Epidermal melanocyte (primary cell): ENCODE measurements around the gene SCAMP4.
A peak's percentile ranks its signal among the peaks of the same experiment; 100 is the strongest.

Source experiments
- DNase-seq: peaks from one replicate; pipeline ENCODE4 v3.0.0; 2011; ENCODE audit warnings: low spot score; ENCODE audit not compliant: insufficient read length

SCAMP4 gene, protein sequence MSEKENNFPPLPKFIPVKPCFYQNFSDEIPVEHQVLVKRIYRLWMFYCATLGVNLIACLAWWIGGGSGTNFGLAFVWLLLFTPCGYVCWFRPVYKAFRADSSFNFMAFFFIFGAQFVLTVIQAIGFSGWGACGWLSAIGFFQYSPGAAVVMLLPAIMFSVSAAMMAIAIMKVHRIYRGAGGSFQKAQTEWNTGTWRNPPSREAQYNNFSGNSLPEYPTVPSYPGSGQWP

DNA sequence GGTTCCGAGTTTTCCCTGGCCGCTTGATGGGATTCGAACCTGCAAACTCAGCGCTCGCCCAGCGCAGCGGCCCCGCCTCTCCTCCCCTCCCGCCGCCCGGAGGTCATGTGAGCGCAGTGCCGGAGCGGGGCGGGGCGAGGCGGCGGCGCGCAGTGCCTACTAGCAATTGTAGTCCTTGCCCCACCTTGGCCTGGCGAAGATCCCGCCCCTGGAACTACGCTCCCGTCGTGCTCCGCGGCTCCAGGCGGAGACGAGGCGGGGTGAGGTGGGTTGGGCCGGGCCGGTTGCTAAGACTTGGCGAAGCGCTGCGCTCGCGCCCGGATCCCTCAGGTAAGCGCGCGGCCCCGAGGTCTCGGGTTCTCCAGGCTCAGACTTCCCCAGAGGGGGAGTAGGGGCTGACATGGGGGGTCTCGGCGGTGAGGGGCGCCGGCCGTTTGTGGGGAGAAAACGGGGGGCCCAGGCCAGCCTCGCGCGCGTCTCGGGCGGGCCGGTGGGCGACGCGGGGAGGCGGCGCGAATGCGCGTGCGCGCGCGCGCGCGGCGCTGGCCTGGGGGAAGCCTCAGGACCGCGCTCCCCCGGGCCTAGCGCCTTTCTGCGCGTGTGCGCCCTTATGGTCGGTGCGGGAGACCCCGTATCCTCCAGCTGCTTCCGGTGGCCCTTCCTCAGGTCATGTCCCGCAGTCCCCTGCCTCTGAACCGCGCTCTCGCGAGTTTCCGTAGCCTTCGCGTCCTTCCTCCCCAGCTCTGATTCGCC is at the start of gene SCAMP4, which contains the start of gene ADAT3:
Gene SCAMP4, plus strand, starts transcription at position 290 of the 753 bp plus-strand sequence. CDS start 9,621 bp downstream, outside the sequence.
Gene ADAT3, plus strand, starts transcription at position 290 of the 753 bp plus-strand sequence. CDS start 6,649 bp downstream, outside the sequence.
- DNase-seq: peak; percentile 88

DNA sequence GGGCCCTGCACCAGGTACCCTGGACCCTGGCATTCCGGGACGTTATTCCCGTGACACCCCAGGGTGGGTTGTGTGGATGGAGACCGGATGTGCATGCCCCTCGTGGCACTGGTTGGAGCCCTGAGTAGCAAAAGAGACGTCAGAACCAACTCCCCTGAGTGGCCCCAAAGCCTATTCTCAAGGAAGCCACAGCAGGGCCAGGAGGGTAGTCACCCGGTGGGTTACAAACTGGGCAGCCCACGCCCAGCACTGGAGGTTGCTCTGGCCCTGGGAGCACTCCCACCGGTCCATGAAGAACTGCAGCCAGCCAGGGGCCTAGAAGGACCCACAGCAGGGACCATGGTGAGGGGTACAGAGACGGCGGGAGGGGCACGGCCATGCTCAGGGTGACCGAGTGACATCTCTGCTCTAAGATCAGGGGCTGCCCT is 49.4 kb upstream of the SCAMP4 start:
- no peak for DNase-seq

DNA sequence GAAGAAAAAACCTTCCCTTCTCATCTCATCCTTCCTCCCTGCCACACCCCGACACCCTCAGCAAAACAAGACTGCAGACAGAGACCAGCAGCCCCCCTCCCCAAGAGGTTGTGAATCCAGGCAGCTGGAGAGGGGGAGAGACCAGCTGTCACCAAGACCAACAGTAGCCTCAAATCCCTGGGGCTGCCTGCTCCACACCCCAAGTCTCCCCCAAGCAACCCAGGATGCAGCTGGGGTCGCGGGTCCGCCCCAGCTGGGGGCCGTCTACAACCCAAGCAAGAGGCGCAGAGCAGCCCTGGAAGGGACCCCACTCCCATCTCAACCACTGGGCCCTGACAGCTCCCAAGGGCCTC is 48.9 kb upstream of the SCAMP4 start:
- DNase-seq: no peak

DNA sequence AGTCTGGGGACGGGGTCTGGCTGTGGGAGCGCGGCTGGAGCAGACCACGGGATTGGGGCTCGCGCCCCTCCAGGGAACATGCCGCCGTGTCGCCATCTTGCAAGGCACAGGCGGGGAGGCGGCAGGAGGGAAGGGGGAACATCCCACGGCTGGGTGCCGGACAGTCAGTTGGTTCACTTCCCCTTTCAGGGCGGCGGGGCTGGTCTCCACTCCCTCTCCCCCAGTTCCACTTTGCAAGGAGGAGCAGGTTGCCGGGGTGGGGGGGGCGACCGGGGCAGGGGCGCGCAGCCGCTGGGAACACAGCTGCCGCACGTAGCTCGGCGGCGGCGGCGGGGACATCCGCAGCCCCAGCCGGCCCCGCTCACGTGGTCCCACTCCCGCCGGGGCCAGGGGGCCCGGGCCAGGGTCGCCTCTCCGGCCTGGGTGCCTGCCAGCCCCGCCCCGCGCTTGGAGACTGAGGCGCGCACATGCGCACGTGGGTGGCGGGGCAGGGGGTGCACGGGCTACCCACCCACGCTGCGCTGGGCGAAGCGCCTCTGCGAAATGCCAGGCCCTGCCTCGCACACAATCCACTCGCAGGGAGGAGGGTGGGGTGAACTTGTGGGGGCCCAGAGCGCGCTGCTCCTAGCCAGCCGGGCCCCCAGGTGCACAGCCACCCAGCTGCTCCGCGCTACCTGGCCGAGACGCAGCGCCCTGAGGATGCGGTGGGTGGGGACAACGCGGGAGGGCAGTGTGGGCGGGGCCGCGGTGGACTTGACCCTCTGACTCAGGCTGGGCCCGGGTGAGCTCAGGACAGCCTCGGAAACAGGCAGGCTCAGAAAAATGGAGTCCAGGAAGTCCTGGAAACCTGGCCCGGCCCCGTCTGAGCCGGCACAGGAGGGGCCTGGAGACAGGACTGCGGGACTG is 48.2 kb upstream of the SCAMP4 start:
- peak; percentile 82 for DNase-seq

DNA sequence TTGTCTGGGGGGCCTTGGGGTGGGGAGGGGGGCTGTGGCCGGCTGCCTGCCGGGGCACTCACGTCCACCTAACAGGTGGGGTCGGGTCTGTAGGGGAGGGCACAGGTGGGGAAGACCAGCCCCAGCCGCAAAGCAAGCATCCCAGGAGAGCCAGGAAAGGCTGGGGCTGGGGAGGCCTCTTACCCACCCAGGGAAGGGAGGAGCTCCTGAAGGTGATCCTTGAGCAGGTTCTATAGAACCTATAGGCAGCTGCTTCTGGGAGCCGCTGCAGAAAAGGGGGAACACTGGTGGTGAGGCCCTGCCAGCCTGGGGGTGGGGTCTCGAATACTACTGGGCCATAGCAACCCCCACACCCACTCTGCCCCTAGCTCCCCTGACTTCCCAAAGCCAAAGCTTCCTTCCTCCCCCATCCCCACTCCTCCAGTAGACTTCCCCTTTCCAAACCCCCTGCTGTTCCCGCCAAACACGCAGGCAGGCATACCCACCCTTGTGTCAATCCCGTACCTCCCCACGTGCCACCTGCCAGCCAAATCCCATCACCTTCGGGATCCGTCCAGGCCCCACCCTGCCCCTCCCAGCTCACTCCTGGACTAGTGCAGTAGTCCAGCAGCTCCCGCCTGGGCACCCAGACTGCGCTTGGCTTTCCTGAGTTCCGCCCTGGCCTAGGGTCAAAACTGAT is 47.4 kb upstream of the SCAMP4 start:
- DNase-seq: no peak

DNA sequence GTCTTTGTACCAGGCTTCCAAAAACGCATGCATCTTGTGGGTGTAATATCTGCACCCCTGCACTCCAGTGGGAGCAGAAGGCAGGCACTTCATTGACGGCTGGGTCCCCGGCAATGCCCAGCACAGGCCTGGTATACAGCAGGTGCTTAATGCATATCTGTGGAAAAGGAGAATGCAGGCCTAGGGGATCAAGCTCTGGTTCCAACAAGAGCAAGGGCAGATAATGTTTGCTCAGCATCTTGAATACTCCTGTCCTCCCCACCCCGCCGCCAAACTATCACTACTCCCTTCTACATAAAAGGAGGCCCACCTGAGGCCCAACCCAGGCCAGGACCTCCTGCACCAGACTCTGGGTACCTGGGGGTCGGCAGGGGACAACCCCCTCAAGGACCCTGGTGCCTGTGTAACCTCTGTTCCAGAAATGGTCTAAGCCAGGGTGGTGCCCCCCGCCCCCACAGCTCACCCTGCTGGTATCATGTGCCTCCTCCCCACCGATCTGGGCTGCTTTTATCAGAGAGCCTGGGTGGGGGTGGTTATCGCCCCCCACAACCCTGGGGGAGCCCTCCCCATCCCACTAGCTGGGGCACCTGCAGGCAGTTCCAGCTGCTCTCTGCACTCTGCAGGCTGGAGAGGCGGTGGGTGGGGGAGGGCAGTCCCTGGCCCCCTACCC is 46.7 kb upstream of the SCAMP4 start:
- DNase-seq: no peak

DNA sequence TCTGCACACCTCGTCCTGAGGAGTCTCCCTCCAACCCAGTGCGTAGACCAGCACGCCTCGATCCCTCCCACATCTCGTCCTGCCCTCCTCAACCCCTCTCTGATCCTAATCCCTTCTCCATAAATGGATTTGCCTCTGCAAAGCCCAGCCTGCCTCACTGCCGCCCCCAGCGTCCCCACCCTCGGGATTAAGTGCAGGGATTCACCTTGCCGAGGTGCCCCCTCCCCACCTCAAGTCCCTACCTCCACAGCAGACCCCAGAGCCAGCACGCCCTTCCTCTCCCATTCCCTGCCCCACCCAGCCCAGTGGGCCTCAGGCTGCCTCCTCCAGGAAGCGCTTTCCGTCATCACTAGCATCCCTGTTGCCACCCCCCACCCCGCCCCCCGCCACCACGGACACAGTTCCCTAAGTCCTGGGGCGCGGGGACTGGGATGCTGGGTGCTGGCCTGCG is 45.8 kb upstream of the SCAMP4 start:
- DNase-seq: no peak

DNA sequence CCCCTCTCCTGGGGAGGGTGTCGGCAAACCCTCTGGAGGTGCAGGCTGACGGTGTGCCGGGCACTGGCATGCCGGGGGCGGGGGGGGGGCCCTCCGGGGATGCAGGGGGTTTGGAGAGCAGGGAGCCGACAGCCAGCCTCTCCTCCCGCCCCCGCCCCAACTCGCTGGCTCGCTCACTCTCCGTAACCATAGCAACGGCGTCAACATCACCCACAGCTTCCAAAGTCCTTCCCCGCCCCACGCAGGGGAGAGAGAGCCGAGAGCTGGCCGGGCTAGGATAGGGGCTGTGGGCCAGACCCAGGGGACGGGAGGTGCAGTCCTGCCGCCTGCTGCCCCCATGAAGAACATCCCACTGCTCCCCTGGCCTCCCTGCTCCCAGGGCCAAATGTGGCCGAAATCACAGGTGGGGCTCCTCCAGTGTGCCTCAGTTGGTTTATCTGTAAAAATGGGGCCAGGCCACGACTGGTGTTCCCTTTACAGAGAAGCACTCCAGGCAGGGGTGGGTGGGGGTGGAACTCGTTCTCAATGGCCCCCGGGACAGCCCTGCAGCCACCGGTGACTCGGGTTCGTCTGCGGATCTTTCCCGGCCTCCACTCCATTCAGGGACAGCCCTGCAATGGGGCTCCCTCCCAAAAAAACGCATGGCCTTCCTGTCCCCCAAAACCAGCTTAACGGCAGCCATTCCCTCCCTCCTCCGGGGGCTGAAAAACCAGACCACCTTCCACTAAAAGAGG is 45.0 kb upstream of the SCAMP4 start:
- DNase-seq: no peak

DNA sequence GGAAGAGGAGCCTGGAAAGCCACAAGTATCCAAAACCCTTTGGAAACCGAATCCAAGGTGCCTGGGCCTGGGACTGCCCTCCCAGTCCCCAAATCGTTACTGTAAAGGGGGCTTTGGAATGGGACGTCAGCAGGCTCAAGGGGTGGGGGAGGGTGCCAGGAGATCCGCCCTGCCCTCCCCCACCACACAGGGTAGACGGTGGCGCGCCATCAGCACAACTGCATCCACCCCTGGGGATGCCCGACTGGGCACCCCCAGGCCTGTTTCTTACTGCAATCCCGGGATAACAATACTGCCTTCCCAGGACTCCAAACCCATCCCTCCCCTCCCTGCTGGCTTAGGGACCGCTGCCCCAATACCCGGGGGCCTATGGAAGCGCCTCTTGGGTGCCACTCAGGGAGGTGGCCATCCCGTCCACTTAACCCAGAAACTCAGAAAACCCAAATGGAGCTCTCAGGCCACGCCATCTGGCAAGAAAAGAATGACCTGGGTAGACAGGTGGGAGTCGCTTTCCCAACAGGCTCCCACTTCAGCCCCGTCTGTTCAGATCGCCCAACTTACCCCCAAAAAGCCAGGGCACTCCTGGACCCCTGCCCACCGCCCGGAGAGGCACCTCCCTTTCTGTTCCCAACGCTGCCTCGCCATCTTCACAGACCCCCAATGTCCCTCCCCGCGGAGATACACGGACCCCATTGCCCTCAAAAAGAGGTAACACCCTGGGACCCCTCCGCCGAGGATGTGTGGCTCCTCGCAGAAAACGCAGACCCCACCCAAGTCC is 44.2 kb upstream of the SCAMP4 start:
- no peak for DNase-seq

DNA sequence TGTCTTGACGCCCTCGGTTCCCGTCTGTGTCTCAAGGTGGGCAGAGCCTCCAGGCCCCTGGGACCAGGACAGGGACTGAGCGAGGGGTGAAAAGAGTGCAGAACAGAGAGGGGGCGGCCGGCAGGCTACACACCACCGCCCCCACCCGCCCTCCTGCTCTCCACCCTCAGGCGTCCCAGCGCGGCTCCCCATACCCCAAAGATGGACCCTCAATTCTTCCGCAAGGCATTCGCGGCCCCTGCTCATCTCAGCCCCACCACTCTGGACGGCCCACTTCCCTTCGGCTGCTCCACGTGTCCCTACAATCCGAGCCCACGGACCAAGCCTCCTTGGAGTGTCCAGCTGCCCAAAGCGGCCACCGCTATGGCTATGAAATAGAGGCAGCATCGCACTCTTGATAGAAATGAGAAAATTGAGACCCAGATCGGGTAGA is 43.6 kb upstream of the SCAMP4 start:
- no peak for DNase-seq

DNA sequence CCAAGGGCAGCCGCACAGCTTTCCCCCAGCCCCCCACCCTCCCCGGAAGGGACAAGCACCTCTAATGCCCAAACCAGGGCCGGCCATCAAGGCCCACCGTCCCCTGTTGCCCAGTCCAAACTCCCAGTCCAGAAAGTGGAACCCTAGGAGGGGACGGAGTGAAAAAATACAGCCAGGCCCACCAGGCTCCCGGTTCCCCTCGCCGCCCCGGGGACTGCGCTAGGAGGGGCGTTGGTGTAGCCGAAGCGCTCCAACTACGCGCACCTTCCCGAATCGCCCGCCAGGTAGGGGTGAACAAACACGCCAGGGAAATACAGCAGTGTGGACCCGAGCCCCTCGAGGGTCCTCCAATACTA is 43.2 kb upstream of the SCAMP4 start:
- DNase-seq: no peak

DNA sequence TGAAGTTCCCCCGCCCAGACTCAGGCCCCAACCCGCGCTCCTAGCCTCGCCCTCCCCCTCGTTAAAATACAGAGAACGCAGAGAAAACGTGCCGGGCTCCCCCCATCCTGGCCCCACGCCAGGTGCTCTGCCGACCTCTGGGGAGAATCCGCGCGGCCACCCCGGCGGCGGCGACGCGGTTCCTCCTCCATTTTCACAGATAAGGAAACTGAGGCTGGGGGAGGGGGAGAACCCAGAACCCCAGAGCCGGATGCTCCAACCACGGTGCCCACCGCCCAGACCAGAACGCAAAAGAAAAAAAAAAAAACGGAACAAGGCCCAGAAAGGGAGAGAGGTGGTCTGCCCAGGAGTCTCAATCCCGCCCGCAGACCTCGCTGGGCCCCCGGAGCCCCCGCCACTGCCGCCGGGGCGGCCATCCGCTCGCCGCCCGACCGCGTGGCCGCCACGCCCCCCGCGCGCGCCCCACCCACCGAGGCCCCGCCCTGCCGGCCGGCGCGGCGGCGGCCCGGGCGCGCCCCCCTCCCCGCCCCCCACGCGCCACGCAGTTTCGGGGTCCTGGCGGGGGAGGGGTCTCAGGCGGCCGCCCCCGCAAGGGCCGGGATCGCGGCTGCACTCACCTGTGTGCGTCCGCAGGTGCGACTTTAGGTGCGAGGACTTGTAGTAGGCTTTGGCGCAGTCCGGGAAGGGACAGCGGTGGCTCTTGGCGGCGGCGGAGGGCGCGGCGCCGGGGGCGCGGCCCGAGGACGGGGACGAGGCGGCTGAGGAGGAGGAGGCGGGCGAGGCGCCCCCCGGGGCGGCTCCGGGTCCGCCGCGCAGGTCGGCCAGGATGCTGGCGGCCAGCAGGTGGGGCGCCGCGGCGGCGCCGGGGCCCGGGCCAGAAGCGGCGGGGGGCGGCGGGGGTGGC is 42.5 kb upstream of the SCAMP4 start:
- DNase-seq: no peak

DNA sequence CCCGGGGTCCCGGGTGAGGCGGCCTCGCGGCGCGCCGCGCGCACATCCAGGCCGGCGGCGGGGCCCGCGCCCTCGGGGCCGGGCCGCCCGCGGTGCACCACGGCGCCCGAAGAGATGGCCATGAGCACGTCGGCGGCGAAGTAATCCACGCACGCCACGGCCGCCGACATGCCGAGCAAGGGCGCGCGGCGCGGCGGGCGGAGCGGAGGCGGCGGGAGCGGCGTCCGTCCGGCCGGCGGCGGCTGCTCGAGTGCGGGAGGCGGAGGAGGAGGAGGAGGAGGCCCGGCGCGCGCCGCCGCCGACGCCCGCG is 41.9 kb upstream of the SCAMP4 start, which contains the start of gene KLF16:
Gene KLF16, minus strand, starts transcription at position 252 of the 310 bp plus-strand sequence. Its CDS starts 82 bp downstream, at position 170.
- DNase-seq: no peak

DNA sequence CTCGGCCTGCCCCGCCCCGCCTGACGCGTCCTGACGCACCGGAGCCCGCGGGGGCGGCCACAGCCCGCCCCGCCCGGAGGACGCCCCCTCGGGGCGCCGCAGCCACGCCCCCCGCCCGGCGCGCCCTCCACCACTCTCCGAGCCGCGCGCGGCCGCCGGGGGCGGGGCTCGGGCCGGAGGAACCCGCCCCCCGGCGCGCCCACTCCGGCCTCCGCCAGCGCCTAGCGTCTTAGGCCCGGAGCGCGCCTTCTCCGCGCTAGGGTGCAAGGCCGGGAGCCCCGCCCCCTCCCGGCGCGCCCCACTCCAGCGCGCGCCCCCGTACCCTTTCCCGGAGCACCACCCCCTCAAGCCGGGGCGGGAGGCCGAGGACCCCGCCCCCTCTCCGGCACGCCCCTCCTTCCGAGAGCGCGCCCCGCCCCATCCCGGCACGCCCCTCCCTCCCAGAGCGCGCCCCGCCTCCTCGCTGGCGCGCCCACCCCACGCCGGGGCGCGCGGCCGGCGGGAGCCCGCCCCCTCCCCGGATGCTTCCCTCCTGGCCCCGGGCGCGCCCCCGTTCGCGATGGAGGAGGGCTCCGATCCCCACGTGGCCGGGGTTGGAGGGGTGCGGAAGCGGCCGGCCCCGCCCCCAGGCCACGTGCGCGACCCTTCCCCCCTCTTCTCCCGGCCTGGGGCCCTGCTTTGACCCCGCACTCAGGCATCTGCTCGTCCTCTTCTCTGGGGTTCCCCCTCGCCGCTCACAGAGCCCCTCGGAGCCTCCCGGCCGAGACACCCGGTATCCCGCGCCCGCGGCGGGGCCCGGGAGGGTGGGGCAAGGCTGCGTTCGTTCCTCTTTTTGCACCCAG is 41.3 kb upstream of the SCAMP4 start:
- peak; percentile 98 for DNase-seq

DNA sequence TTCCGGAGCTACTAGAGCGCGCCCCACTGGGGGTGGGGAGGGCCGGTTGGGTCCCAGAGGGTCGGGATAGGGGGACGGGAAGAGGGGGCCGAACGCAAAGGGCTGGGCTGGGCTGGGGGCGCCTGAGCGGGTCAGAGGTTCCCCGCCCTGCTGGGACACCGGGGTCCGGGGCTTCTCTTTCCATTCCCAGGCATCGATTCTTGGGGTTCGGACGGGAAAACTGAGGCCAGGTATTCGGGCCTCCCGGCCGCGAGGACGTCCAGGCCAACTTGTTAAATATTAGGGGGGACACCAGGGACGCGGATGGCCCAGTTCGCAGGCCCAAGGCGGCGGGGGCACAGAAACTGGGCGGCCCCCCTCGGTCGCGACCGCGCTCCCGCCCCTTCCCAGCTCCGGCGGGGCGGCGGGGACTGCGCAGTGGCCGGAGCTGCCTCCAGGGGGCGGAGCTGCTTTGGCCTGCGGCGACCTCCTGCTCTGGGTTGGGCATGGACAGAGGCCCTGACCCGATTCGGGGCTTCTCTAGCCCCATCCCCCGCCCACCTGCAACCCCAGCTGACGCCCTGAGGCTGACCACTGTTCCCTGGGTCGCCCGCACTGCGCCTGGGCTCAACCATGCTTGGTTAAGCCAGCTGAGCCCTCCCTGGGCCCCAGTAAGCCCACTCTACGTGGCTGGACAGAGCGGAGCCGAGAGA is 40.6 kb upstream of the SCAMP4 start:
- peak; percentile 79 for DNase-seq

DNA sequence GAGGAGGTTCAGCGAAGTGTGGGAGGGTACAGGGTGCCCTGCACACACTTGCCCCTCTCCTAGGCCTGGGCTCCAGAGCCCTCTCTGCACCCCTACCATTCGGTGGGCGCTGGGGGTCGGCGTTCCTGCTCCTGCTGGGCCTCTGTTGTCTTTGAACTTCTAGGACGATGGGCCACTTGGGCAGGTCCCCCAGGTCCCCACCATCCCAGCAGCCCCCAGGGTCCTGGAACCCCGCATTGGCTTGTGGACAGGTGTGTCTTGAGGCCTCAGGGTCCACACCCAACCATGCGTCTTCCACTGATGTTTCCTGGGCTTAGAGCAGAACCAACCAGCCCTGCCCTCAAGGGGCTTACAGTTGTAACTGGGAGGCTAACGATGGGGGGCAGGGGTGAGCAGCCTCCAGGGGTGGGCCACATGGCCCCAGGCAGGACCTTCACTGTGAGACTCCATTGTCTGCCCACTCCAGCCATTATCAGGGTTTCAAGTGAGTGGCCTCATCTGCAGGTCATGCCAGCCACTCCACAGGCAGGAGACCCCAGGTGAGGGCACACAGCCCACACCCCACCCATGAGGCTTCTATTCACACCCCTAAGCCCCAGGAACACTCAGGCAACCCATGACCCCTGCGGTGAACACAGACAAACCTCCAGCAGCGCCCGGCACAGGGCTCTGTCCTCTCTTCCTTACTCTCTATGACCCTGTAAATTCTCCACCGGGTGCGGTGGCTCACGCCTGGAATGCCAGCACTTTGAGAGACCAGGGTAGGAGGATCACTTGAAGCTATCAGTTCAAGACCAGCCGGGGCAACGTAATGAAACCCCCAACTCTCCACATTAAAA is 39.8 kb upstream of the SCAMP4 start:
- DNase-seq: no peak
